GM18868 (cell line): ENCODE results near the gene MISP3.

ENCODE experiments used
- ATAC-seq: cut with Tn5 transposase; IDR thresholded peaks from one replicate; pipeline ENCODE4 v1.9.1; 2021; ENCODE audit warnings: mild to moderate bottlenecking, moderate library complexity; ENCODE audit not compliant: unreplicated experiment

The MISP3 gene

GRCh38 chr19:14119146-14119545 is 46.6 kb downstream of the MISP3 start:
- ATAC-seq: no peak

- ATAC-seq: no peak
These were observed 47.3 kb downstream of the MISP3 start for GRCh38 chr19:14119644-14120496.

GRCh38 chr19:14120497-14120780 is 47.9 kb downstream of the MISP3 start:
- no peak for ATAC-seq

GRCh38 chr19:14122924-14123323 is 50.3 kb downstream of the MISP3 start:
- no peak for ATAC-seq
